Measurements from ENCODE around the gene NECTIN1. TPM values are rescaled to one million over a fixed set of nuclear protein-coding genes. Genes with fewer than 3 reads are reported as not detected.

The NECTIN1 gene
- total and polyA plus RNA-seq, 2 of the 13 experiments (the other 11 are each of a cell fraction or from before 2014, with no cell fraction given), result 3.9 to 7.3 TPM

GRCh38 chr11:119724956-119725355, 4.0 kb downstream of the NECTIN1 start:
- no peak for FAIRE-seq
- no TSS peak for BruUV-seq (replicated peaks)
- Histone ChIP-seq H3K36me3 (replicated peaks in 1 of 2; ENCODE audit: control insufficient read depth in 1 of 2, insufficient read depth in 2 of 2, low read length in 2 of 2) (no peaks in the 10 kb centered on the region; a peak in 1 of 5 replicates), H3K9me3 (ENCODE audit: low read length) (no peaks in the 10 kb centered on the region), H3K9ac (ENCODE audit: insufficient read depth, low read depth, low read length) (no peak overlapping the region), H4K20me1 (ENCODE audit: insufficient read depth, low read length) (no peaks in the 10 kb centered on the region), H3K4me2 (ENCODE audit: low read depth, low read length) (no peak overlapping the region), H3K79me2 (ENCODE audit: insufficient read depth, low read length) (no peaks in the 10 kb centered on the region), H3K27ac (ENCODE audit: extremely low read length, insufficient read depth, low read length) (no peak overlapping the region), H3K4me1 (ENCODE audit: insufficient read depth, low read length) (peaks cover 40% of the 10 kb centered on the region), H3K27me3 (ENCODE audit: control insufficient read depth in 1 of 2, insufficient read depth in 2 of 2, low read length in 2 of 2) (peaks cover 0 to 5% of the 10 kb centered on the region in 2 experiments; a peak in 3 of 5 replicates), H2AFZ (ENCODE audit: low read length) (no peak overlapping the region), H3K4me3 (replicated peaks in 1 of 3; ENCODE audit: insufficient read depth in 1 of 3, low read depth in 2 of 3, low read length in 3 of 3) (no peak overlapping the region)
- WGBS (ENCODE audit: low lambda C conversion rate), result 63% methylated on average over 3 of the region's 3 CpGs
- intact Hi-C loops (cut with micrococcal nuclease; ENCODE audit: unreplicated experiment), result no loop called here
- in situ Hi-C loops (cut with HindIII; ENCODE audit: extremely low pct_ligation_motif_present, low pct_unique_long_range_greater_than_20kb), result loop anchor here (5.0 kb wide), 1 partner anchor 98 kb away; no protein-coding TSS in a partner anchor
- ChIA-PET CTCF (ENCODE audit: low intra/inter-chr PET ratio, low total read pairs) (no interaction called here), POLR2A (interaction anchor here (1.7 kb wide), 1 partner anchor 12 kb away, joined by 6 read pairs; no protein-coding TSS in a partner anchor)
- TF ChIP-seq ZKSCAN1 (IDR thresholded peaks at IDR 0.05; ENCODE audit: low read length), result no peak
- no peak for TF ChIP-seq PBX3 (CRISPR knock-in tag; IDR thresholded peaks at IDR 0.05; ENCODE audit: borderline replicate concordance)
- no peak for TF ChIP-seq TBX2 (CRISPR knock-in tag; IDR thresholded peaks at IDR 0.05; ENCODE audit: borderline replicate concordance)
- TF ChIP-seq KDM3A (CRISPR knock-in tag; IDR thresholded peaks at IDR 0.05; ENCODE audit: low read depth), result no peak
- TF ChIP-seq ZNF281 (CRISPR knock-in tag; IDR thresholded peaks at IDR 0.05; ENCODE audit: borderline replicate concordance), result no peak
- TF ChIP-seq HCFC1 (IDR thresholded peaks at IDR 0.05; ENCODE audit: low read depth, low read length), result no peak
- TF ChIP-seq CEBPB (IDR thresholded peaks at IDR 0.05; ENCODE audit: borderline replicate concordance, low read depth, low read length), result no peak
- no peak for TF ChIP-seq ZNF639 (CRISPR knock-in tag; conservative IDR thresholded peaks at IDR 0.05)
- no peak for DNase-seq (ENCODE audit: low spot score)
- no peak for ATAC-seq

Data from HepG2 (cell line).